Effector CD8-positive, alpha-beta T cell (primary cell): ENCODE results near the gene PRKCI.
"Not testable (repeated sequence)": the region's sequence is repeated elsewhere in the genome, so short reads cannot be mapped to it uniquely, and the experiment has no call there.

ENCODE experiments used
- DNase-seq: peaks from one replicate; lab custom pipeline; 2025; lab: John Stamatoyannopoulos, UW

The PRKCI gene

DNA sequence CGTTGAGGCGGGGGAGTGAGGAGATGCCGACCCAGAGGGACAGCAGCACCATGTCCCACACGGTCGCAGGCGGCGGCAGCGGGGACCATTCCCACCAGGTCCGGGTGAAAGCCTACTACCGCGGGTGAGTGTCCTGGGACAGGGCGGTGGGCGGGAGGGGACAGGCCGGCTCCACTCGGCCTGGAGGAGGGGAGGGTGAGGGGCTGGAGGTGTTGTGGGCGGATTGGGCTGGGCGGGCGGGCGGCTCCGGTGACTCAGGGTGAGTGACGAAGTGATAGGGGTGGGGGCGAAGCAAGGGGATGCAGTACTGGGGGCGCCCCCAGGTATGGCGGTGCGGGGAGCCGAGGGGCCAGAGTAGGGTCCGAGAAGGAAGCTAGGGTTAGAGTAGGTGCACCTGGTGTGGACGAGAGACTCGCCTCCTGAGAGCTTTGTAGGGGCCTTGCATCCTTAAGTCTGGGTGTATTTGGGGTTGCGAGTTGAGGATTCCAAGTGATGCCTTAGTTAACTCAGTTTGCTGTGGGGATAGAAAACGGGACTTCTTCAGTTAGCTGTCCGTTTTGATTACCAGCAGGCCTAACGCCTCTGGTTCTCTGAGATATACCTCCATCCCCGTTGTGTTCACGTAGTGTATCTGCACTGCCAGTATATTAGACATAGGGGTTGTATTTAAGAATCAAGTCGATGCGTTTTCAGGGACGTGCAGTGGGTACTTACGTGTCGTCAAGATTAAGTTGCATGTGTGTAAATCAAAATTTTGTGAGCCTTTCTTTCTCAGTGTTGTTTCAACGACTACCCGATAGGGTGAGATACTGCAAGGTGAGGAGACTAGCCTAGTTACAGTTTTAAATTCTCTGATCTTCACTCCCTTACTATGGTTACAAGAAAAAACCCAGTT lies 670 bp downstream of the PRKCI start:
- peak; percentile 22 for DNase-seq

DNA sequence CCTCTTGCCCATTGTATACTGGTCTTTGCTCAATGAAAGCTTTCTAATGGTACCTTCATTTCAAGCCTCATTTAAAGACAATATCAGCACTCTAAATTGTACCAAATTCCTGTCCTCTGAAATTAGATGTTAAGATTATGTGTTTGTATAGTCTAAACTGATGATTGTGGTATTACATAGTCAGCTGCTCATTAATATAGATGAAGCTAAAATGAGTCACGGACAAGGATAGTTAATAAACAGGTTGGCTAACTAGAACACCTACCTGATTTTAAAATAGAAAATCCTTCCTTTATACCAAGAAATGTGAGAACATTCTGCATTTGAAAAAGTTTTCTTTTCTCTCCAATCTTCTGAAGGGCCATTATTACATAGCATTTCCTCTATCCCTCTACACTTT lies 2.9 kb downstream of the PRKCI start:
- DNase-seq: no peak

DNA sequence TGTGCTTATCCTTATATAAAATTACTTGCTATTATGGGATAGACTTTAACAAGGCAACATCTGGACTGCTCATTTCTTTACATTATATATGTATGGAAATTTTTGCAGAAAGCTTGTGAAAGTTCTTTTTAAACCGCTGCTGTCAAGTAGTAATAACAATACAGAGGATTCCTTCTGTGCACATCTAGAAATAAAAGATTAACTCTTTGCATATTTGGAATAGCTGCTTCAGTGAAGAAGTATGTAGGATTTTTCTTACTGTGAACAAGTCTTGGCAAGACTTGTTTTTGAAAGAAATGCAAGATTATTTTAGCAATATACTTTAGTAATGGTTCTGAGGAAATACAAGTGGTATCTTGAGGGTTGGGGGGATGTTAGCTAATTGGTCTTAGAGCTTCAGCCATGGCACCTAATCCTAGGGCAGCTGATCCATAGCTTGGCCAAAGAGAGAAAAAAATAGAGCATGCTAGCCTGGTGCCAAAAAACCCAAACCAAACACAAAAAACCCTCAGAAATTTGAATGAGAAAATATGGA lies 4.3 kb downstream of the PRKCI start:
- DNase-seq: no peak

DNA sequence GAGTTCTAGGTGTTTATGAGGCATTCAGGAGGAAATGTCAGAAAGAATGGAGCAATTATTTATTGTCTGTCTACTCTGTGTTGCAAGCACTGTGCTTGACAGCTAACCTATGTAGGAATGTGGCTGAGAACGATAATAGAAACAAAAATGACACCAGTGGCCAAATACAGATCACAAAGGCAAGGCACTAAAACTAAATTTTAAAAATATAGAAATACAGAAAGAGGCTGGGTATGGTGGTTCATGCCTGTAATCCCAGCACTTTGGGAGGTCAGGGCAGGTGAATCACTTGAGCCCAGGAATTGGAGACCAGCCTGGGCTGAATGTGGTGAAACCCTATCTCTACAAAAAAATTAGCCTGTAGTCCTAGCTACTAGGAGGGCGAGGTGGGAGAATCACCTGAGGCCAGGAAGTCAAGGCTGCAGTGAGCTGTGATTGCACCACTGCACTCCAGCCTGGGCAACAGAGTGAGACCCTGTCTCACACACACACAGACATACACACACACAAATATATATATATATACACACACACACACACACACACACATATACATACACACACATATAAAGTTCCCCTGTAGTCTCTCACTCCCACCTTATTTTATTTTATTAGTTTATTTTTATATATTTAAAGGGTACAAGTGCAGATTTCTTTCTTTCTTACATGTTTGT lies 6.0 kb downstream of the PRKCI start:
- no peak for DNase-seq

DNA sequence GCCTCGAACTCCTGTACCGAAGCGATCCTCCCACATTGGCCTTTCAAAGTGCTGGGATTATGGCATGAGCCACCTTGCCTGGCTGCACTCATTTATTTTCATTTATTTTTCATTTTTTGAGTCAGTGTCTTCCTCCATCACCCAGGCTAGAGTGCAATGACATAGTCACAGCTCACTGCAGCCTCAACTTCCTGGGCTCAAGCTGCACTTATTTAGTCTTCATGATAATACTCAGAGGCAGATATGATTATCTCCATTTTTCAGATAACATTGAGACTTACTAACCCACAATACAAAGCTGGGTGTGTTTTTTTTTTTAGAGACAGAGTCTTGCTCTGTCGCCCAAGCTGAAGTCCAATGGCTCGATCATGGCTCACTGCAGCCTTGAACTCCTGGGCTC lies 10.0 kb downstream of the PRKCI start:
- DNase-seq: no peak

DNA sequence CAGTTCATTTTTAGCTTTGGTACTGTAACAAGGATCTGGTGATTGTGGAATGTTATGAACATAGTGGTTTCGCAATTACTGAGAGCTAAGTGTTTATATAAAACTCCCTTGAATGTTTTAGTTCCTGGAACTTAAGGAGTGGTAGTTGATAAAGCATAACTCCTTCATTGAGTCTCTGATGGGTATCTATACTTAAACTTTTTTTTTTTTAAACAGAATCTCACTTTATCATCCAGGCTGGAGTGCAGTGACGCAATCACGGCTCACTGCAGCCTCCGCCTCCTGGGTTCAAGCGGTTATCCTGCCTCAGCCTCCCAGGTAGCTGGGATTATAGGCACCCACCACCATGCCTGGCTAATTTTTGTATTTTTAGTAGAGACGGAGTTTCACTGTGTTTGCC lies 11.3 kb downstream of the PRKCI start:
- DNase-seq: no peak

DNA sequence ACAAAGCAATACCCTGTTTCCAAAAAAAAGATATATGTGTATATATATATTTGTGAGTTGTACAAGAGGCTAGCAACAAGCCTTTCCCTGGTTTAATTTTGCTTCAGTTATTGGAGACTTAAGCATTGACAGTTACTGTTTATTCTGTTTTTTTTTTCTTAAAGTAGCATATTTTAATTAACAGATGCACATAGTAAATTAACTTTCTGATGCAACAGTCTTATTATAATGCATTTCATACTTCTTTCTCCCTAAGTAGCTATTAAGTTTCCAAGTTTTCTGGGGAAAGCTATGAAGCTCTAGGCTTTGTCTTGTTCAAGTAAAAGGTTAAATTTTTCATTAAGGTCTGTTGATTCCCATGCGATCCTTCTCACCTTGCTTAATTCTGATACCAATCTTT lies 17.9 kb downstream of the PRKCI start:
- no peak for DNase-seq

DNA sequence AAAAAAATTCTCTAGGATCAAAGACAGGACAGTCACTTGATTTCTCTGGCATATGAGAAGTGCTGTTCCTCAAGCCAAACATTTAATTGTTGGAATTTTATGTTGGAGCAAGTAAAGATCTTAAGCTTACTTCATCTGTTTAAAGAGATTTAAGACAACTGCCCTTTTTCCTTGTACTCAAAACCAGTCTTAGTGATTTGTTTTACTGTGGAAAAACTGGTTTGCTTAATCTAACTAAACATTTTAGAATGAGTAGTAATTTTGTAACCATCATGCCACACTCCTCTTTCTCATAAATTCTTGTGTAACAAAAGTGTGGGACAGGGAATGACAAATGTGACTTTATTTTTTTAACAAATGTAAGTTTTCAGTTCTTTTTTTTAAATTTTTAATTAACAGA lies 18.4 kb downstream of the PRKCI start:
- DNase-seq: no peak

DNA sequence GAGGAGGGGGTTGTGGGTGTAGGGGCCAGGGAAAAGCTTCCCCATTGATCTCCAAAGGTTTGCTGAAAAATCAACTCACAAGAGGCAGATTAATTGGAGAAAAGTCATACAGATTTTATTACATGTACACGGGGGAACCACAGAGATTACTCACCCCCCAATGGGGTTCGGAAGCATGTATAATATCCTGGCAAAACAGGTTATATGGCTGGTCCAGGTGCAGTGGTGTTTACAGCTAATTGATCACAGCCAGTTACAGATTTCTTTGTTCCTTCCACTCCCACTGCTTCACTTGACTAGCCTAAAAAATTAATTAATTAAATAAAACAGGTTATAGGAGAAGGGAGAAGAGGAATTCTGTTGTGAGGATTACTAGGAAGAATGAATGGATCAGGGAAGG lies 22.4 kb downstream of the PRKCI start:
- DNase-seq: no peak

DNA sequence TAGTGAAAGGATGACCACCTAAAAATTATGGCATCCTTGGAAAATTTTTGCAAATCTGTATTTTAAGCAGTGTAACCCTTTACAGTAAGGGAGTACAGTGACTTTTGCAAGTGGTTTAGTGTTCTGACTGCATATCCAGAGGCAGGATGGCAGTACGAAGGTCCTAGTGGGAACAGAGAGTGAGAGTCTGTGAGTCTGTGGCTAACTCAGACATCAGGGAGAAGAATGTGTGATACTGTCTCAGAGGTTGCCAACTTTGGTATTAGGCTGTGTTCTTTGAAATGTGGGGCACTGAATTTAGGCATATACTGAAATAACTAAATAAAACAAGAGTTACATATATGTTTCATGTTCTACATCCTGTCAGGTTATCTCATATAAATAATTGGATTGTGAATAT lies 25.7 kb downstream of the PRKCI start:
- no peak for DNase-seq

DNA sequence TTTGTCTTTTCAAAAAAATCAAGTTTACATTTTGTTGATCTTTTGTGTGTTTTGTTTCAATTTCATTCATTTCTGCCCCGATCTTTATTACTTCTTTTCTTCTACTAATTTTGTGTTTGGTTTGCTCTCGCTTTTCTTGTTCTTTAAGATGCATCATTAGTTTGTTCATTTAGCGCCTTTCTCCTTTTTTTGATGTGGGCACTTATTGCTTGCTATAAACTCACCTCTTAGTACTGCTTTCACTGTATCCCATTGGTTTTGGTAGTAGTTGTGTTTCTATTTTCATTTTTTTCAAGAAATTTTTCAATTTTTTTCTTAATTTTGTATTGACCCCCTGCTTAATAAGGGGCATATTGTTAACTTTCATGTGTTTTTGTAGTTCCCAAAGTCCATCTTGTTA lies 34.4 kb downstream of the PRKCI start:
- DNase-seq: no peak

DNA sequence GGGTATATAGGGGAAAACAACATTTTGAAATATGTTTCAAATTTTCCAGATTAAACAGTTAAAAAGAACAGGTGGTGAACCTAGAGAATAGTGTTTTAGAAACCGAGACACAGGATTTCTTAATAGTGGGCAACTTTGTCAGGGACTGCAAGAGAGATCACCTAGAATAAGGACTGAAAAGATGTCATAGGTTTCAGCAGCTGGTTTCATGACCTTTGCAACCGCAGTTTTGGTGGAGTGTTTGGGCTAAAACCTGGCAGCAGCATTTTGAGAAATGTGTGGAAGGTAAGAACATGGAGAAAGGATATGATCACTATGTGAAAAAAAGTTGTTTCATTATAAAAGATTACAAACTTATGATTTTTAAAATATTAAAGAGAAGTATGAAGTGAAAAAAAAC lies 34.9 kb downstream of the PRKCI start:
- DNase-seq: no peak

DNA sequence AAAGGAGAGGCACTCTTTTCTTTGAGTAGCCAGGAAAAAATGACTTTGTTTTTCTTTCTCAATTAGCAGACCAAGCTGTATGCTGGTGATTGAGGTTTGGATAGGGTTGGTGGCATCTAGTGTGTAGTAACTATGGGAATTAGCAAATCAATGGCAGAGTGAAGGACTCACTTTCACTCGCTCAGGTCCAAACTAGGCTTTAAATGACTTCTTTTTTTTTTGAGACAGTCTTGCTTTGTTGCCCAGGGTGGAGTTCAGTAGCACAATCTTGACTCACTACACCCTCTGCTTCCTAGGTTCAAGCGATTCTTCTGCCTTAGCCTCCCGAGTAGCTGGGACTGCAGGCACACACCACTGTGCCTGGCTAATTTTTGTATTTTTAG lies 35.9 kb downstream of the PRKCI start:
- DNase-seq: no peak

DNA sequence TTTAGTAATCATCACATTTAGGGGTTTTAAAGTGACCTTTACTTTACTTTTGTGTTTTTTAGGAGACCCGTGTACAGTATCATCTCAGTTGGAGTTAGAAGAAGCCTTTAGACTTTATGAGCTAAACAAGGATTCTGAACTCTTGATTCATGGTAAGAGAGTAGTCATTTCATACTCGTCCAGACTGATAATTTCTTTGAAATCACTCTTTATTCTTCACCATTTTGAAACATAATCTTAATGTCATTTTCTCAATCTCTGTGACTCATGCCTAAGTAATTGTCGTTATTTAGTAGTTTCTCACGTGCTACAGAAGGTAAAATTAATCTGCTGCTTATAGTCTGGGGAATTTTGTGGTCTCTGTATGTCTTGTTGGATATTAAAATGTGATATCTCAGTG lies 37.7 kb downstream of the PRKCI start:
- no peak for DNase-seq

DNA sequence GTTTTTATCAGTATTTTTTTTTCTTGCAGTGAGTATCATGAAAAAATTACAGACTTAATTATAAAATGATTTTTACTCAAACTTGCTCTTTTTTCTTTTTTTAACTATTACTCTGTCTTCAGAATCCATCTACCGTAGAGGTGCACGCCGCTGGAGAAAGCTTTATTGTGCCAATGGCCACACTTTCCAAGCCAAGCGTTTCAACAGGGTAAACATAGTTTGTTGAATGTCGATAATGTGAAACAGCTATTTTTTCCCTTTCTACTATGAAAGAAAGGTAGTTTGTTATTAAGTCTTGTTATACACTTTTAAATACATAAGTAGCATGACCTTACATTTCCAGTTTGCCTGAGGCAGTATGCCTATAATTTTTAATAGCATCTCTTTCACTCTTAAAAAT lies 45.6 kb downstream of the PRKCI start:
- DNase-seq: no peak

DNA sequence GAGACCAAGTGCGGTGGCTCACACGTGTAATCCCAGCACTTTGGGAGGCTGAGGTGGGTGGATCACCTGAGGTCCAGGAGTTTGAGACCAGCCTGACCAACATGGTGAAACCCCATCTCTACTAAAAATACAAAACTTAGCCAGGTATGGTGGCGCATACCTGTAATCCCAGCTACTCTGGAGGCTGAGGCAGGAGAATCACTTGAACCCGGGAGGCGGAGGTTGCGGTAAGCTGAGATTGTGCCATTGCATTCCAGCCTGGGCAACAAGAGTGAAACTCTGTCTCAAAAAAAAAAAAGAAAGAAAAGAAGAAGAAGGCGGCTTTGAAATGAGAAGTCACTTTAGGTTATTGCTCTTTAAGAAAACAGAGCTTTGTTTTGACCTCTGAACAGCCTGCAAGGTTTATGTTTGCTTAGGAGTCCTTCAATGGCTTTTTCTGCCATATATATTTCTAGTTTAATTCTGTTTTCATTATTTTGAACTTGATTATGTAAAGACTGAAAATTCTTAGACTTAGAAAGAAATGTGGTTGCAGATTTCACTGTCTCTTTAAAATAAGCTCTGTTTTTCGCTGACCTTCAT lies 47.5 kb downstream of the PRKCI start:
- not testable (repeated sequence) for DNase-seq

DNA sequence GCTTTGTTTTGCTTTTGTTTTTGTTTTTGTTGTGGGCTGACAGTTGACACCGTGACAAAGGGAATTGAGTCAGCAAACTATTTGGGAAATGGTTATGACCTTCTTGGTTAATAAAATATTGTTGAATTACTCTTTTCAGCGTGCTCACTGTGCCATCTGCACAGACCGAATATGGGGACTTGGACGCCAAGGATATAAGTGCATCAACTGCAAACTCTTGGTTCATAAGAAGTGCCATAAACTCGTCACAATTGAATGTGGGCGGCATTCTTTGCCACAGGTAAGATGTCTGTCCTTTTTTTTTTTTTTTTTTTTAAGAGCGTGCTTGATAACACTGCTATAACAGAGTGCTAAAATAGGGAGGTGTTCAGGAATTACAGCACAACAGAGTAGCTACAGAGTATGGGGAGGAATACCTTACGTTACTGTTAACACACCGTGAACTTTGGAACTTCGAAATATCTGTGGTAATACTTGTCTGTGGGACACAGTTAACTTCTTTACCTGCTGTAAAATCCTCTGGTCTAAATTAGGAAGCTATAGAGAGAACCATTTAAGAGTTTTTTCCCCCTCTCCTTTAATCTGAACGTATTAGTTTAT lies 48.2 kb downstream of the PRKCI start:
- no peak for DNase-seq

DNA sequence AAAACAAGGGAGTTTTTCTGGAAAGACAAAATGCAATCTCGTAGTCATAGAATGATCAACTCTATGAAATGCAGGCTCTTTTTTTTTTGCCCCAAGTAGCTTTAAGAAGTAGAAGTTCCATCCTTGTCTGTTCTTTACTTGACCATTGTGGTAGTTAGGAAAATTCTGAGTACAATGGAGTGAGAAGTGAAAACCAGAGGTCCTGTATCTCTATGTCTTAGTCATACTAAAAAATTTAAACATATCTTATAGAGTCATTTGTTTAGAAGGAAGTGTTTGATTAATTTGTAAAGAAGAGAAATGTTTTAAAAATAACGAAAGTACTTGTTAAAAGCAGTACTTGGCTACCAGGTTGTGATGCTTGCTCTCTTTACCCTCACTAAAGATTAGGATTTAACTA lies 52.4 kb downstream of the PRKCI start:
- no peak for DNase-seq

DNA sequence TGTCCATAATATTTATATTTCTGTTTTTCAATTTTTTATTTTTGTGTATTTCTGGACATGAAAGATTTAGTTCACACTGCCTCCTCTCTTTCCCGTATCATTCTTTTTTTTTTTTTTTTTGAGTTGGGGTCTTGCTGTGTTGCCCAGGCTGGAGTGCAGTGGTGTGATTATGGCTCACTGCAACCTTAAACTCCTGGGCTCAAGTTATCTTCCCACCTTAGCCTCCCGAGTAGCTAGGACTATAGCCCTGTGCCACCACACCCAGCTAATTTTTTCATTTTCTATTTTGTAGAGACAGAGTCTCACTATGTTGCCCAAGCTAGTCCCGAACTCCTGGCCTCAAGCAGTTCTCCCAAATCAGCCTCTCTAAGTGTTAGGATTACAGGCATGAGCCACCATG lies 53.6 kb downstream of the PRKCI start:
- no peak for DNase-seq

DNA sequence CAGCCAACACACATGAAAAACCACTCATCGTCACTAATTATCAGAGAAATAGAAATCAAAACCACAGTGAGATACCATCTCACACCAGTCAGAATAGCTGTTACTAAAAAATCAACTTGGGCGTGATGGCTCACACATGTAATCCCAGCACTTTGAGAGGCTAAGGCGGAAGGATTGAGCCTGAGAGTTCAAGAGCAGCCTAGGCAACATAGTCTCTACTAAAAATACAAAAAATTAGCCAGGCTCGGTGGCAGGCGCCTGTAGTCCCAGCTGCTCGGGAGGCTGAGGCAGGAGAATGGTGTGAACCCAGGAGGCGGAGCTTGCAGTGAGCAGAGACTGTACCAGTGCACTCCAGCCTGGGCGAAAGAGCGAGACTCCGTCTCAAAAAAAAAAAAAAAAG lies 55.1 kb downstream of the PRKCI start:
- DNase-seq: not testable (repeated sequence)

DNA sequence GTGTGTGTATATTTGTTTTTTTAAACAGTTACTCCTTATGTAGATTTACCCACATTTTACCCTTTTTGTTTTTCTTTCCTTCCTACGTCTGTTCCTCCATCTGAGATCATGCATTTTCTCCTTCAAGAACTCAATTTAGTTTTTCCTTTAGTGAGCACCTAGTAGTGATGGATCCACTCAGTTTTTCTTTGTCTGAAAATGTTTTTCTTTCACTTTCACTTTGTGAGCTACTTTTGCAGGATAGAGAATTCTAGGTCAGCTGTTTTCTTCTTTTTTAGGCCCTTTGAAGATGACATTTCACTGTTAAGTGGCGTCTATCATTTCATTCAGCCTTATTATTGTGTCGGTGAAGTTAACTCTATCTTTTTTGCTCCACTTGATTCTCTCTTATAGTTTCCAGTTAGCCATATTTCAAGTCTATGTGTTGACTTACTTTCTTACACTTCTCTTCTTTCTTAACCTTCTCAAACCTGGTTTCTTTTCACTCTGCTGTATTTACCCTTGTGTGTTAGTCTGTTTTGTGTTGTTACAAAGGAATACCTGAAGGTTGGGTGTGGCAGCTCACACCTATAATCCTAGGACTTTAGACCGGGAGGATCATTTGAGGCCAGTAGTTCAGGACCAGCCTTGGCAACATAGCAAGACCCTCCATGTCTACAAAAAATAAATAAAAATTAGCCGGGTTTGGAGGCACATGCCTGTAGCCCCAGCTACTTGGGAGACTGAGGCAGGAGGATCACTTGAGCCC lies 55.8 kb downstream of the PRKCI start:
- no peak for DNase-seq

DNA sequence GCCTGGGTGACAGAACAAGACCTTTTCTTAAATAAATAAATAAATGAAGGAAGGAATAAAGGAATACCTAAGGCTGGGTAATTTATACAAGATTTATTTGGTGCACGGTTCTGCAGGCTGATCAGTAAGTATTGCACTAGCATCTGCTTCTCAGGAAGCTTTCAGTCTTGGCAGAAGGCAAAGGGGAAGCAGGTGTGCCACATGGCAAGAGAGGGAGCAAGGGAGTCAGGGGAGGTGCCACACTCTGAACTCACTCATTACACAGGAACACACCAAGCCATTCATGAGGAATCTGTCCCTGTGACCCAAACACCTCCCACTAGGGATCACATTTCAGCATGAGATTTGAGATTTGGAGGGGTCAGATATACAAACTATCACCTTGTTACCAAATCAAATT lies 56.4 kb downstream of the PRKCI start:
- DNase-seq: no peak
